Right renal cortex interstitium (tissue), 3 donors: Measurements from ENCODE around the gene TKTL2. TPM values are rescaled to one million over a fixed set of nuclear protein-coding genes. Genes with fewer than 3 reads are reported as not detected.
A peak's percentile ranks its signal among the peaks of the same experiment; 100 is the strongest.

Experiments
- DNase-seq, 3 donors: peaks; one replicate each; pipeline ENCODE4 v3.0.0-alpha.2; 2013; ENCODE audit warnings: low read depth in 3 of 3, low spot score in 2 of 3
- polyA plus RNA-seq, 3 donors: library from polyadenylated mRNA; unstranded; fragments of 120-200 nt; gene quantifications; one replicate each; pipeline ENCODE4 v1.2.1, GENCODE V29; 2013; ENCODE audit not compliant: insufficient read length in 3 of 3

The TKTL2 gene
- not detected for polyA plus RNA-seq

DNA sequence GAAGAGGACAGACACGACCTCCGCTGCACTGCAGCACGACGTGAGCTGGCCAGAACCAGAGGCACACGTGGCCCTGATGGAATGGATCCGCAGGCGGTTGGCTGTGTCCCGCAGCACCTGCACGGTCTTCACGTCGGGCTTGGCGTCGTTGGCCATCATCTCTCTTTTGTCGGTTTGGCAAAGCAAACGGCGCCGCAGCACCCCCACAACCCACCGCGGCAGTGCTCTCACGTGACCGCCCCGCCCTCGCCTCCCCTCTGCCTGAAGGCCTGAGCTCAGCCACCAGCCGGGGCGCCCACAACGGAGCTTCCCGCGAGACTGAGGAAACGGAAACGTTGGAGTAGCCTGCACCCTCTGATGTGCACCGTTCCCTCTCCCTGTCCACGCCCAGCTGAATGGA lies at the start of gene TKTL2:
Gene TKTL2 (minus strand): TSS at position 179 of the 400 bp plus-strand sequence. CDS start 20 bp downstream, at position 159.
- DNase-seq = no peak

GRCh38 chr4:163515198-163515597 lies 41.6 kb upstream of the TKTL2 start:
- no peak for DNase-seq

DNA sequence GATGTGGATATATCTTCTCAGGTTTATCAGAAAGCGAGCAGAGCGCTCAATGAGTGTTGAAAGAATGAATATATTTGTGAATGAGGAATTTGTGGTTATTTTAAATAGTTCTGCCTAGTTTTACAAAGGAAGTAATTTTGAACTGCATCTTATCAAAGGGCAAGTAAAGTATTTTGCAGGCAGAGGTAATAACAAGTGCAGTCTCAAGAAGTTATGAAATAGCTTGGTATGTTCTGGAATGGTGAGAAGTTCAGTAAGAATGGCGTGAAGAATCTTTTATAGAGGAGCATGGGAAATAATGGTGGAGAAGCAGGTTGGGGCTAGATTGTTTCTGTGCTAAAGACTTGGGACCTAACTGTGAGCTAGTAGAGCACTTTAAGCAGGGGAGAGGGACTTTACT lies 31.8 kb upstream of the TKTL2 start:
- no peak for DNase-seq

DNA sequence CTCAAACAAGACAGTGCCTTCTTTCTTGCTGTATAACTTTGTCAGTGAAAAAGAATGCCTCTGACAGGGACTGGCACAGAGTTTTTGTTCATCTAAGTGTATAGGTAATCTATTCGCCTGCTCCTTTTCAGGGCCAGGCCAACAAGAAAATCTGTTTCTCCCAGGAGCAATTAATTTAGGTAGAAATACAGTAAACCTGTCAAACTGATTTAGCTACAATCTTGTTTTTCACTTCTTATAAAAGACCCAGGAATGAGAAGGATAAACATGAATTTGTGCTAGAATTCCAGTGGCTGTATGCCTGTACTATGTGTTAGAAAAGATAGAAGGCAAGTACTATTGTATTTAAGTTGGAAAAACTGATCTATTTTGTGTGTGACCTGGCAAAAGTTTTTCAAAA lies 27.0 kb upstream of the TKTL2 start:
- DNase-seq = no peak

GRCh38 chr4:163495900-163496299 lies 22.3 kb upstream of the TKTL2 start:
- no peak for DNase-seq

DNA sequence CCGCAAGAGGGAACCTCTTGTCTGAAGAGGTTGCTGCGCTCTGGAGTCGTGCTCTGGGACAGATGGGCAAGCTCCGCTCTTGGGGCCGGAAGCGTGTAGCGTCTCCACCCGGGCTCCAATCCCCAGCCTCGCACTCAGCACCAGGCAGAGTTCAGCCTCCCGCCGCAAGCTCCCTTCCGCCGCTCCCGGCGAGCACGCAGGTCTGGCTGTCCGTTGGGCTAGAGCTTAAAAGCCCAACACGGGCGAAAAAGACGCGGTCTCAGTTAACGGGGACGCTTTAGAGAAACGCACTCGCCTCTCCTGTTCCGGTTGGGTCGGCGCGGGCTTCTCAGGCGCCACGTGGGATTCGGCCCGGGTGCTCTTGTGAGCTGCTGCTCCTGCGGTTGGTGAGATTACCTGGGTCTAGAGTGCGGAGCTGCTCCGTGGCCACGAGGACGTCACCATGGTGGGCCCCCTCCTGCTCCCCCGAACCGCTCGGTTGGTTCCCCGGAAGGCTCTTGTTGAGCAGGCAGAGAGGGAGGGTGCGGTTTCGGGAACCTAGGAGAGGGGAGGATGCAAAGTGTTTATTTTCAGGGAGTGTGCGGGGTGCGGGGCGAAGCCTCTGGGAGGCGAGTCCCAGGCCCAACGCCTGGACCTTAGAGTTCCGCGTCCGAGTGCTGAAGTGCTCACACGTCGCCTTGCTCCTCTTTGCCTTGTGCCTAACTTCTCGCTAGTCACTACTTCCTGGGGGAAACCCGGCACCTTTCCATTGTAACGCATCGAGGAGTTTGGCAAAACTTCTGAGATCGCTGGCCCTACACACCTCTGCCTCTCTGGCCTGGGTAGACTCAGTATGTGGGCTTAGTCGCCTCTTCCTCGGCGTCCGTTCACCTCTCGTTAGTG lies 21.0 kb upstream of the TKTL2 start, which contains the start of gene TMA16:
Gene TMA16 (plus strand): TSS at position 331 of the 882 bp plus-strand sequence. CDS start 112 bp downstream, at position 443.
- peak; percentile 80 to 87 (median 85) for DNase-seq

DNA sequence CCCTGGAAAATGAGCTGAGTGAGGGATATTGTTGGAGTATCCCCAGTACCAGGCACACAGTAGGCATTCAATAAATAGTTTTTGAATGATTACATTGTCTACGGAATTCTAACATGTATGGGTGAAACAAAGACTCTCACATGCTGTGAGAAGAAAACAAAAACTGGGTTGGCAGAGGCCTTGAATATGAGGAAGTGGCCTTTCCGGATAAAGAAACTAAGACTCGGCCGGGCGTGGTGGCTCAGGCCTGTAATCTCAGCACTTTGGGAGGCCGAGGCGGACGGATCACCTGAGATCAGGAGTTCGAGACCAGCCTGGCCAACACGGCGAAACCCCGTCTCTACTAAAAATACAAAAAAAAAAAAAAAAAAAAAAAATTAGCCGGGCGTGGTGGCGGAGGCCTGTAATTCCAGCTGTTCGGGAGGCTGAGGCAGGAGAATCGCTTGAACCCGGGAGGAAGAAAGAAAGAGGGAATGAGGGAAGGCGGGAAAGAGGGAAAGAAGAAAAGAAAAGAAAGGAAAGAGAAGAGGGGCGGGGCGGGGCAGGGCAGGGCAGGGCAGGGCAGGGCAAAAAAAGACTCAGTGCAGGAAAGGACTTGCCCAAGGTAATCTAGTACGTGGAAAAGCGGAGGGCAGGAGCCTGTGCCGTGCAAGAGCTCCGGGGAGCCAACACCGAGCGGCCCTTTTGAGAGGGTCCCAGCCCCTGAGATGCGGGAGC lies 20.2 kb upstream of the TKTL2 start:
- DNase-seq = no peak

- DNase-seq = no peak
Observed at GRCh38 chr4:163492951-163493504, 19.5 kb upstream of the TKTL2 start.

- DNase-seq = no peak
Observed at GRCh38 chr4:163489929-163490328, 16.4 kb upstream of the TKTL2 start.

DNA sequence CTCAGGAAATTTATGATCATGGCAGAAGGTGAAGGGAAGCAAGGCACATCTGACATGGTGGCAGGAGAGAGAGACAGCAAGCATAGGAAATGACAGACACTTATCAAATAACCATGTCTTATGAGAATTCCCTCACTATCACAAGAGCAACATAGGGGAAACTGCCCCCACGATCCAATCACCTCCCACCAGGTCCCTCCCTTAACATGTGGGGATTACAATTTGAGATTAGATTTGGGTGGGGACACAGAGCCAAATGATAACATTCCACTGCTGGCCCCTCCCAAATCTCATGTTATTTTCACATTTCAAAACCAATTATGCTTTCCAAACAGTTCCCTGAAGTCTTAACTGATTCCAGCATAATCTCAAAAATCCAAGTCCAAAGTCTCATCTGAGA lies 12.8 kb upstream of the TKTL2 start:
- no peak for DNase-seq

DNA sequence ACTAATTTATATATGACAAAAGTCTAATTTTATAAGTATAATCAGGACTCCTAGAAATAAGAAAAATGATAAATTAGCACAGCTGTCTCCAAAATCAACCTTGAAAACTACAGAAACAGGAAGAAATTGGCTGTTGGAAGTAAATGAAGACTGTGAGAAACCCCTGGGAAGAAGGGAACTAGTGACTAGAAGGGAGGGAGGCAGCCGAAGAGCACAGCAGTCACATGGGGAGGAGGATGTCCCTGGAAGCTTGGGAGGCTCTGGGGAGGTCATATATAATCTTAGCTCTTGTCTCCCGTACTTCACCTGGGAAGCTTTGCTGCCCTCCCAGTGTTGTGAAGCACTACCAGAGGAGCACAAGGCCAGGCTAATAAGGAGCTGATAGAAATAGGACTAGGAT lies 12.0 kb upstream of the TKTL2 start:
- DNase-seq = no peak

DNA sequence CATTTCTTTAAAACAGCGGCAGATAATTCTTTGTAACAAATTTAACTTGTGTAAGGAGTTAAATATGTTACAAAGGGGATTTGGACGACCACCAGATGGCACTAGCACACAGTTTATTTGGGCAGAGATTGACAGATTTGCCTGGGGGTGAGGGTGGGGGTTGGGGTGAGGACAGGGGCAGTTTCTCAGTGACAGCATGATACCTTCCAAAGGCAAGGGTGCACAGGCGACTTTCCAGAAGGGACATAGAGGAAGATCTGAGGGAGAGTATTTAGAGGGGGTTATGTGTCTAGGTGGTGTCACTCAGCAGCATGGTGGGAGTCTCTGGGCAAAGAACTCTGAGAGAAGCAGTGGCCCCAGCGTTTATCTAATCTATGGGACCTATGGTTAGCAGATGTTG lies 11.4 kb upstream of the TKTL2 start:
- no peak for DNase-seq

GRCh38 chr4:163482190-163482589 lies 8.6 kb upstream of the TKTL2 start:
- DNase-seq = no peak

GRCh38 chr4:163476761-163477438 lies 3.3 kb upstream of the TKTL2 start:
- DNase-seq = no peak

GRCh38 chr4:163474027-163474426 lies 473 bp upstream of the TKTL2 start:
- no peak for DNase-seq

GRCh38 chr4:163473130-163473529 lies 424 bp downstream of the TKTL2 start:
- no peak for DNase-seq

GRCh38 chr4:163470391-163470790 lies 3.2 kb downstream of the TKTL2 start:
- DNase-seq = no peak

- no peak for DNase-seq
Observed at GRCh38 chr4:163467082-163467770, 6.3 kb downstream of the TKTL2 start.

DNA sequence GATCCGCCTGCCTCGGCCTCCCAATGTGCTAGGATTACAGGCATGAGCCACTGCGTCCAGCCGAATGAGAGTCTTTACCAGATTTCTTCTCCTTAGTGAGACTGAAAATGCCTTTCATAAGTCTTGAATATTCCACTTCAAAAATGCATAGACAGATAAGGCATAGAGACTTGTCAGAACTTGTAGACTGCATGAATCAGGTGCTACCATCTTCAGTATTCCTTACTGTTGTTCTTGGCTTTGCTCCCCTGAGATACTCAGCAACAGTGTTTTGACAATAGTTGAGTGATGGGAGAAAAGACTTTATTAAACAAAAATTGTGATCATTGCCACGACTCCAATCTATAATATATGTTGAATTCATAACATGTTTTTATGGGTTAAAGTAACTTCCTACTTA lies 11.0 kb downstream of the TKTL2 start:
- no peak for DNase-seq

DNA sequence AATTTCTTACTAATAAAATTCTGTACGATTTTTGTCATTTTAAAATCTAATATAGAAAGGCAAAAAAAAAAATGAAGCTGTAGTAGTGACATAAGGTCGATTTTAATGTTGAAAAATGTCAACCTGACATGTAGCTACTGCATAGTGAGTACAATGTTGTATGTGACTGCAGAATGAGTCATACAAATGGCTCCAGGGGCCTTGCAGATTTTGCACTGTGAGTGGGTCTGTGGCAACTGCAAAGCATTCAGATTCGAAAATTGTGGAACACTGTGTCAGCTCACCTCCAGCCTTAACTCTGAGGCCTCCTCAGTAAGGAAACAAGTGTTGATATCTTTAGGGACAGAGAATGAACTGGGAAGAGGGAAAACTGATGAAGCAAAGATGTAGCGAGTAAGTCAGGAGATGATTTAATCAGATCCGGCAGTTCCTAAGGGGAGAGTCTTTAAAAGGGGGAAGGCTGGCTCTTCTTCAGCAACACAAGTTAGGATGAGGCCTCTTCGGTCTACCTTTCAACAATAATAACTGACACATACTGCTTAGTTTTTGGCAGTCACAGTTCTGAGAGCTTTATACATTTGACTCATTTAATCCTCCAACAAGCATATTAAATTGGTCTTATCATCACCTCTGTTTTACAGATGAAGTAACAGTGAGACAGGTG lies 24.9 kb downstream of the TKTL2 start:
- DNase-seq = no peak
